Stimulated activated CD4-positive, alpha-beta T cell treated with anti-CD3 and anti-CD28 coated beads, Interleukin-1b, Interleukin-23, amount 100 ng/mL, for 4 hours (primary cell): ENCODE measurements around the gene CHD5.
"Not testable (repeated sequence)": the region's sequence is repeated elsewhere in the genome, so short reads cannot be mapped to it uniquely, and the experiment has no call there.

Experiments
- DNase-seq, 2 donors: peaks; one replicate each; pipeline ENCODE4 v3.0.0-alpha.2; 2020; ENCODE audit warnings: low read depth in 2 of 2

Gene CHD5

GRCh38 chr1:6086358-6086757 is 93.8 kb downstream of the CHD5 start:
- DNase-seq: no peak

GRCh38 chr1:6085666-6086065 is 94.5 kb downstream of the CHD5 start:
- DNase-seq: no peak

GRCh38 chr1:6084781-6085495 is 95.2 kb downstream of the CHD5 start:
- no peak for DNase-seq

GRCh38 chr1:6083801-6084446 is 96.2 kb downstream of the CHD5 start:
- no peak for DNase-seq

- no peak for DNase-seq
These were observed 96.7 kb downstream of the CHD5 start for GRCh38 chr1:6083385-6083784.

GRCh38 chr1:6082430-6082971 is 97.6 kb downstream of the CHD5 start:
- DNase-seq: no peak

GRCh38 chr1:6081901-6082300 is 98.2 kb downstream of the CHD5 start:
- DNase-seq: no peak

GRCh38 chr1:6080469-6080868 is 99.7 kb downstream of the CHD5 start:
- DNase-seq: no peak

- no peak for DNase-seq
These were observed 102.2 kb downstream of the CHD5 start for GRCh38 chr1:6077919-6078318.

GRCh38 chr1:6077506-6077905 is 102.6 kb downstream of the CHD5 start:
- no peak for DNase-seq

- not testable (repeated sequence) for DNase-seq
These were observed 103.1 kb downstream of the CHD5 start for GRCh38 chr1:6077061-6077460.

- DNase-seq: no peak
These were observed 104.4 kb downstream of the CHD5 start for GRCh38 chr1:6075748-6076147.

- no peak for DNase-seq
These were observed 105.8 kb downstream of the CHD5 start for GRCh38 chr1:6074192-6074901.

- no peak for DNase-seq
These were observed 106.6 kb downstream of the CHD5 start for GRCh38 chr1:6073480-6074053.

GRCh38 chr1:6072774-6073479 is 107.2 kb downstream of the CHD5 start:
- DNase-seq: no peak

GRCh38 chr1:6071219-6071618 is 108.9 kb downstream of the CHD5 start:
- no peak for DNase-seq

- no peak for DNase-seq
These were observed 109.6 kb downstream of the CHD5 start for GRCh38 chr1:6070450-6070974.

GRCh38 chr1:6069573-6069972 is 110.5 kb downstream of the CHD5 start:
- DNase-seq: no peak

GRCh38 chr1:6068932-6069331 is 111.2 kb downstream of the CHD5 start:
- no peak for DNase-seq

- DNase-seq: no peak
These were observed 112.0 kb downstream of the CHD5 start for GRCh38 chr1:6068073-6068472.

GRCh38 chr1:6066680-6067079 is 113.4 kb downstream of the CHD5 start:
- no peak for DNase-seq
